Measurements from ENCODE around the gene PIGB.

GRCh38 chr15:55394694-55395093, 75.7 kb downstream of the PIGB start:
- no peak for TF ChIP-seq CTCF (IDR thresholded peaks at IDR 0.05)
- TF ChIP-seq POLR2A (IDR thresholded peaks at IDR 0.05): no peak
